Vagina (tissue), 2 donors: ENCODE measurements around the gene KIAA0408.

Source experiments
- POLR2A ChIP-seq, 2 donors: fragments of 450-650 bp; IDR thresholded peaks; one replicate each; pipeline ENCODE4 v1.6.1; 2017; ENCODE audit warnings: antibody characterized with exemption in 2 of 2, mild to moderate bottlenecking in 2 of 2, moderate library complexity in 2 of 2
- TF ChIP-seq, protein P1 (sequence below), 3 experiments: fragments of 450-650 bp in 2 of 3; fragments of 200-600 bp in 1 of 3; sonication (generic) in 1 of 3; IDR thresholded peaks; one replicate each; pipeline ENCODE4 v1.5.1; 2017 to 2019; ENCODE audit warnings: antibody characterized with exemption in 3 of 3, mild to moderate bottlenecking in 2 of 3, moderate library complexity in 2 of 3

DNA sequence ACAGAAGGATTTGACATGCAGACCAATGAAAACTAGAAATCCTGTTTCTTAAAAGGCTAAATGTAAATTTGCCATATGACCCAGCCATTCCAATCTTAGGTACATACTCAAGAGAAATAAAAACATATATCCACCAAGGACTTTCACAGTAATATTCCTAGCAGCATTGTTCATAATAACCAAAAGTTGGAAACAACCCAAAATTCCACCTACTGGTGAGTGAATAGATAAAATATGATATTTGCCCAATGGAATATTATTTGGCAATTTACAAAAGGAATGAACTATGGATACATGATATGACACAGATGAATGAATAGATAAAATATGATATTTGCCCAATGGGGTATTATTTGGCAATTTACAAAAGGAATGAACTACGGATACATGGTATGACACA, 37.3 kb upstream of the KIAA0408 start:
- TF ChIP-seq, protein P1, sequence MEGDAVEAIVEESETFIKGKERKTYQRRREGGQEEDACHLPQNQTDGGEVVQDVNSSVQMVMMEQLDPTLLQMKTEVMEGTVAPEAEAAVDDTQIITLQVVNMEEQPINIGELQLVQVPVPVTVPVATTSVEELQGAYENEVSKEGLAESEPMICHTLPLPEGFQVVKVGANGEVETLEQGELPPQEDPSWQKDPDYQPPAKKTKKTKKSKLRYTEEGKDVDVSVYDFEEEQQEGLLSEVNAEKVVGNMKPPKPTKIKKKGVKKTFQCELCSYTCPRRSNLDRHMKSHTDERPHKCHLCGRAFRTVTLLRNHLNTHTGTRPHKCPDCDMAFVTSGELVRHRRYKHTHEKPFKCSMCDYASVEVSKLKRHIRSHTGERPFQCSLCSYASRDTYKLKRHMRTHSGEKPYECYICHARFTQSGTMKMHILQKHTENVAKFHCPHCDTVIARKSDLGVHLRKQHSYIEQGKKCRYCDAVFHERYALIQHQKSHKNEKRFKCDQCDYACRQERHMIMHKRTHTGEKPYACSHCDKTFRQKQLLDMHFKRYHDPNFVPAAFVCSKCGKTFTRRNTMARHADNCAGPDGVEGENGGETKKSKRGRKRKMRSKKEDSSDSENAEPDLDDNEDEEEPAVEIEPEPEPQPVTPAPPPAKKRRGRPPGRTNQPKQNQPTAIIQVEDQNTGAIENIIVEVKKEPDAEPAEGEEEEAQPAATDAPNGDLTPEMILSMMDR (IDR thresholded peaks at IDR 0.05): no peak
- no peak for TF ChIP-seq POLR2A (IDR thresholded peaks at IDR 0.05)
